HG03432 (cell line): ENCODE data around the gene GABRG3.
"Not testable (repeated sequence)": the region's sequence is repeated elsewhere in the genome, so short reads cannot be mapped to it uniquely, and the experiment has no call there.

Experiments
- ATAC-seq: cut with Tn5 transposase; IDR thresholded peaks from one replicate; pipeline ENCODE4 v1.9.1; 2021; ENCODE audit warnings: mild to moderate bottlenecking, moderate library complexity; ENCODE audit not compliant: unreplicated experiment

GABRG3 gene

GRCh38 chr15:27317736-27318135 lies 346.8 kb downstream of the GABRG3 start:
- ATAC-seq = no peak

GRCh38 chr15:27323801-27324200 lies 352.8 kb downstream of the GABRG3 start:
- ATAC-seq = no peak

- ATAC-seq = no peak
Measured at GRCh38 chr15:27324886-27325615, 354.1 kb downstream of the GABRG3 start.

- ATAC-seq = no peak
Measured at GRCh38 chr15:27327467-27328025, 356.6 kb downstream of the GABRG3 start.

- no peak for ATAC-seq
Measured at GRCh38 chr15:27328186-27328585, 357.2 kb downstream of the GABRG3 start.

- ATAC-seq = no peak
Measured at GRCh38 chr15:27328608-27329007, 357.6 kb downstream of the GABRG3 start.

- no peak for ATAC-seq
Measured at GRCh38 chr15:27330326-27330725, 359.3 kb downstream of the GABRG3 start.

- no peak for ATAC-seq
Measured at GRCh38 chr15:27336676-27337075, 365.7 kb downstream of the GABRG3 start.

- ATAC-seq = no peak
Measured at GRCh38 chr15:27339138-27339537, 368.2 kb downstream of the GABRG3 start.

- ATAC-seq = no peak
Measured at GRCh38 chr15:27341780-27342343, 370.9 kb downstream of the GABRG3 start.

- no peak for ATAC-seq
Measured at GRCh38 chr15:27342991-27343390, 372.0 kb downstream of the GABRG3 start.

- ATAC-seq = no peak
Measured at GRCh38 chr15:27352136-27352535, 381.2 kb downstream of the GABRG3 start.

- ATAC-seq = no peak
Measured at GRCh38 chr15:27353856-27354255, 382.9 kb downstream of the GABRG3 start.

GRCh38 chr15:27358751-27359434 lies 387.9 kb downstream of the GABRG3 start:
- no peak for ATAC-seq

- no peak for ATAC-seq
Measured at GRCh38 chr15:27359586-27359985, 388.6 kb downstream of the GABRG3 start.

GRCh38 chr15:27360316-27360715 lies 389.3 kb downstream of the GABRG3 start:
- ATAC-seq = no peak

GRCh38 chr15:27361438-27361837 lies 390.5 kb downstream of the GABRG3 start:
- ATAC-seq = no peak

- ATAC-seq = no peak
Measured at GRCh38 chr15:27365456-27365855, 394.5 kb downstream of the GABRG3 start.

- not testable (repeated sequence) for ATAC-seq
Measured at GRCh38 chr15:27377391-27377790, 406.4 kb downstream of the GABRG3 start.

GRCh38 chr15:27382361-27383025 lies 411.5 kb downstream of the GABRG3 start:
- ATAC-seq = no peak

GRCh38 chr15:27383726-27384125 lies 412.7 kb downstream of the GABRG3 start:
- no peak for ATAC-seq
